ENCODE data around the gene GPR156.

Gene GPR156

DNA sequence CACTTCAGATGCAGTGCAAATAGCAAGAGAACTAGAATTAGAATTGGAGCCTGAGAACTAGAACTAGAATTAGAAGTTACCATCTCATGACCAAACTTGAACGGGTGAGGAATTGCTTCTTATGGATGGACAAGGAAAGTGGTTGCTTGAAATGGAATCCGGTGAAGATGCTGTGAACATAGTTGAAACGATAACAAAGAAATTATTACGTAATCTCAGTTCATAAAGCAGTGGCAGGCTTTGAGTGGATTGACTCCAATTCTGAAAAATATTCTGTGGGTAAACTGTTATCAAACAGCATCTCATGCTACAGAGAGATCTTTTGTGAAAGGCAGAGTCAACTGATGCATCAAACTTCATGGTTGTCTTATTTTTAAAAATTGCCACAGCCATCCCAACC is 142.8 kb downstream of the GPR156 start:
- no peak overlapping the region for H3K4me3 ChIP-seq (replicated peaks; ENCODE audit: insufficient read depth, low read length)
- no peak for DNase-seq (ENCODE audit: low read depth in 1 of 2, low spot score in 1 of 2)
- no peak overlapping the region for H3K27ac ChIP-seq (replicated peaks)

GRCh38 chr3:120140098-120140742 is 144.8 kb downstream of the GPR156 start:
- H3K4me3 ChIP-seq (replicated peaks; ENCODE audit: insufficient read depth, low read length), result no peak overlapping the region
- DNase-seq (ENCODE audit: low read depth in 1 of 2, low spot score in 1 of 2), result no peak
- TF ChIP-seq, protein P1, sequence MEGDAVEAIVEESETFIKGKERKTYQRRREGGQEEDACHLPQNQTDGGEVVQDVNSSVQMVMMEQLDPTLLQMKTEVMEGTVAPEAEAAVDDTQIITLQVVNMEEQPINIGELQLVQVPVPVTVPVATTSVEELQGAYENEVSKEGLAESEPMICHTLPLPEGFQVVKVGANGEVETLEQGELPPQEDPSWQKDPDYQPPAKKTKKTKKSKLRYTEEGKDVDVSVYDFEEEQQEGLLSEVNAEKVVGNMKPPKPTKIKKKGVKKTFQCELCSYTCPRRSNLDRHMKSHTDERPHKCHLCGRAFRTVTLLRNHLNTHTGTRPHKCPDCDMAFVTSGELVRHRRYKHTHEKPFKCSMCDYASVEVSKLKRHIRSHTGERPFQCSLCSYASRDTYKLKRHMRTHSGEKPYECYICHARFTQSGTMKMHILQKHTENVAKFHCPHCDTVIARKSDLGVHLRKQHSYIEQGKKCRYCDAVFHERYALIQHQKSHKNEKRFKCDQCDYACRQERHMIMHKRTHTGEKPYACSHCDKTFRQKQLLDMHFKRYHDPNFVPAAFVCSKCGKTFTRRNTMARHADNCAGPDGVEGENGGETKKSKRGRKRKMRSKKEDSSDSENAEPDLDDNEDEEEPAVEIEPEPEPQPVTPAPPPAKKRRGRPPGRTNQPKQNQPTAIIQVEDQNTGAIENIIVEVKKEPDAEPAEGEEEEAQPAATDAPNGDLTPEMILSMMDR (IDR thresholded peaks at IDR 0.05; ENCODE audit: insufficient read depth, low read length), result no peak
- no peak for TF ChIP-seq POLR2AphosphoS5 (IDR thresholded peaks at IDR 0.05; ENCODE audit: low read depth)
- TF ChIP-seq REST (IDR thresholded peaks at IDR 0.05; ENCODE audit: insufficient replicate concordance, low read depth), result no peak
- no peak for TF ChIP-seq GABPA (IDR thresholded peaks at IDR 0.05; ENCODE audit: low read depth)
- H3K27ac ChIP-seq (replicated peaks), result no peak overlapping the region
- no peaks in the 10 kb centered on the region for H3K27me3 ChIP-seq (ENCODE audit: insufficient read depth, poor library complexity, severe bottlenecking)

More for the DNA sequence above, 142.8 kb downstream of the GPR156 start:
- TF ChIP-seq, protein P1 (IDR thresholded peaks at IDR 0.05; ENCODE audit: insufficient read depth, low read length), result no peak
- TF ChIP-seq GABPA (IDR thresholded peaks at IDR 0.05; ENCODE audit: low read depth) (no peak), SPI1 (IDR thresholded peaks at IDR 0.05; ENCODE audit: borderline replicate concordance, low read depth) (no peak), POLR2AphosphoS5 (IDR thresholded peaks at IDR 0.05; ENCODE audit: low read depth) (no peak), REST (IDR thresholded peaks at IDR 0.05; ENCODE audit: insufficient replicate concordance, low read depth) (no peak)
- H3K27me3 ChIP-seq (ENCODE audit: insufficient read depth, poor library complexity, severe bottlenecking), result no peaks in the 10 kb centered on the region

- Histone ChIP-seq H3K27me3 (ENCODE audit: insufficient read depth, poor library complexity, severe bottlenecking) (no peaks in the 10 kb centered on the region), H3K4me3 (replicated peaks; ENCODE audit: insufficient read depth, low read length) (no peak overlapping the region), H3K27ac (replicated peaks) (no peak overlapping the region)
- no peak for DNase-seq (ENCODE audit: low read depth in 1 of 2, low spot score in 1 of 2)
- TF ChIP-seq POLR2AphosphoS5 (IDR thresholded peaks at IDR 0.05; ENCODE audit: low read depth) (no peak), SPI1 (IDR thresholded peaks at IDR 0.05; ENCODE audit: borderline replicate concordance, low read depth) (no peak), REST (IDR thresholded peaks at IDR 0.05; ENCODE audit: insufficient replicate concordance, low read depth) (no peak), GABPA (IDR thresholded peaks at IDR 0.05; ENCODE audit: low read depth) (no peak)
- TF ChIP-seq, protein P1 (IDR thresholded peaks at IDR 0.05; ENCODE audit: insufficient read depth, low read length), result no peak
Observed at GRCh38 chr3:120139140-120139539, 145.9 kb downstream of the GPR156 start.
